Measurements from ENCODE around the gene PDS5A.

DNA sequence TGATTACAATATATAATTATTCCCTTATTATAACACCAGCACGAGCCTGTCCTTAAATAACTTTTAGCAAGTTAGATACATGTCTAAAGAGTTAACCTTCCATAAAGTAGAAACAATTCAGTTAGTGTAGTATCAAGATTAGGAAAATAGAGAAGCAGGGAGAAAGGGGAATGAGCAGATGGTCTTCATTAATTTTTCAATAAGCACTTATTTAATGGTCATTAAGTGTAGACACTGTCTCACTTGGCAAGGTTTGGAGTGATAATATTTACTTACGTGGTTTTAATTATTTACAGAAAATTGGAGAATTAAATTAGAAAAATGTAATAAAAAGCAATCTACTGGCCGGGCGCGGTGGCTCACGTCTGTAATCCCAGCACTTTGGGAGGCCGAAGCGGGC is 99.7 kb downstream of the PDS5A start:
- no peak for TF ChIP-seq CTCF (IDR thresholded peaks at IDR 0.05)
- TF ChIP-seq POLR2A (IDR thresholded peaks at IDR 0.05): no peak
